ENCODE measurements around the gene PDE4A.

Gene PDE4A

DNA sequence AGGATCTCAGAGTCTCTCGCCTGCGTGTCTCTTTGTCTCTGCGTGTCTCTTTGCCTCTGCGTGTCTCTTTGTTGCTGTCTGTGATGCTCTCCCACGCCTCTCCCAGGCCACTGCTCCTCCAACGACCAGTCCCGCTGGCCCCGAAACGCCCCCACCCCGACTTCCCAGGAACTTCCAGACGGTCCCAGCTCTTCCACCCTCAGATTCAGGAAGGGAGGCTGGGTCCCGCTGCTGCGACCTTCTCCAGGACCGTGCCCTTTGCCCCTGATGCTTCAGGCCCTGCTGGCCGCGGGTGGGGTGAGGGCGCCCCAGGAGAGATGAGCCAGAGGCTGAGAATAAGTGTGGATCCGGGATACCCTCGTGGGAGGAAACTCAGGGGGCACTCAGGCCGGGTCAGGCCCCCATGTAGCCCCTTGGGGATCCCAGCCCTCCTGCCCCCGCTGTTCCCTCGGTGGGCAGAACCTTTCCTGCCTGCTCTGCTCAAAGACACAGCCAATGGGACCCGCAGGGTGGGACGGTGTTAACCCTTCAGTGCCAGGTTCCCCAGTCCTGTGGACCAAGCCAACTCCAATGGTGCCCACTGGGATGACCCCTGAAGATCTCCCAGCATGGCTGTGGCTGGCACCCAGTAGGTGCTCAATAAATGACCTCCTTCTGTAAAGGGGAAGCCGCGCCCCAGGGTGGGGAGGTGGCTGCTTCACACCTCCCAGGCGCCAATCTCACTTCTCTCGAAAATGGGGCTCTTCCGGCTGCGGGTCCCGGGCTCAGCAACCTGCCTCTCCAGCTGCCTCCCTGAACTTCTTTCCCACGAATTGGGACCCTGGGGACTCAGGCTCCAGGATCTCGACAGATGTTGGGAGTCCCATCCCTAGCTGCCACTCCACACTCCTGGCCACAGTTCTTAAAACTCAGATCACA is 98.4 kb downstream of the PDE4A start:
- no peak for DNase-seq

More for the DNA sequence above, 98.4 kb downstream of the PDE4A start:
- Histone ChIP-seq H3K56ac (ENCODE audit: low read length) (peak overlapping the region; percentile 79), H3K79me1 (ENCODE audit: low read length) (no peaks in the 10 kb centered on the region), H3K36me3 (ENCODE audit: control insufficient read depth, insufficient read depth, low read length) (no peaks in the 10 kb centered on the region), H2AK5ac (ENCODE audit: low read length) (no peak overlapping the region), H2BK5ac (ENCODE audit: low read length) (no peak overlapping the region), H3K4me2 (ENCODE audit: low read length) (peak overlapping the region; percentile 45), H2BK120ac (ENCODE audit: low read depth, low read length) (no peak overlapping the region), H3K18ac (ENCODE audit: low read length) (no peak overlapping the region), H3K27ac (ENCODE audit: low read depth, low read length) (no peak overlapping the region), H4K5ac (ENCODE audit: low read length) (no peak overlapping the region), H2BK15ac (replicated peaks; ENCODE audit: low read depth) (no peak overlapping the region), H4K8ac (ENCODE audit: low read depth, low read length) (no peak overlapping the region), H3K4me3 (ENCODE audit: low read length) (no peak overlapping the region), H3K23ac (ENCODE audit: low read length) (no peak overlapping the region), H3K4ac (ENCODE audit: low read depth, low read length) (no peak overlapping the region), H3K9ac (ENCODE audit: low read length) (peak overlapping the region; percentile 83), H3K79me2 (ENCODE audit: control insufficient read depth, insufficient read depth, low read length) (no peaks in the 10 kb centered on the region), H3K27me3 (ENCODE audit: insufficient read depth, low read length, poor library complexity) (no peaks in the 10 kb centered on the region), H3K4me1 (ENCODE audit: control insufficient read depth, low read depth, low read length) (peaks cover 3% of the 10 kb centered on the region)
- WGBS (ENCODE audit: extremely low coverage, insufficient coverage, low lambda C conversion rate) = no CpG with 5 or more reads among the region's 33 CpGs

All from mesendoderm (in vitro differentiated cells).